ENCODE measurements around the gene ARID1B. TPM values are rescaled to one million over a fixed set of nuclear protein-coding genes. Genes with fewer than 3 reads are reported as not detected.

ARID1B gene
- total and polyA plus RNA-seq, 9 of the 15 experiments (the other 6 are each of a cell fraction or from before 2014, with no cell fraction given): 12.5 to 50.5 (median 25.8) TPM

DNA sequence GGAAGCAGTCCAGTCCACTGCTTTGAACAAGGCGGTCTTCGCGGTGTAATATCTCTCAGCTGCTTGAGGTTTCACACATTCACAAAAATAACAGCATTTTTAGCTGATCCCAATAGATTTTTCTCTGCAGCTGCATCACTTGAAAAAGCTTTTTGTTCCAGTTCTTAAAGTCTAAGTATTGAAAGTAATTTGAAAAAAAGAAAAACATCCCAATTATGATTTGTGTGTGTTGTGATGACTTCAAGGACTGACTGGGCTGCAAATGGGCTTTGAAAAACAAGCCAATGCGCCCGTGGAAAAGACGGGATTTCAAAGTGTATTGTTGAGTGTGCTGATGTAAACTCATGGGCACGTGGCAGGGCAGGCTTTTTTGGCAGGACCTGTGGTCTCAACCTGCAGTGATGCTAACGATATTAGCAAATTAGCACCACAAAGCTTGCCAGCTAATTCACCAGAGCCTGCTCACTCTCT, 395.1 kb downstream of the ARID1B start:
- intact Hi-C loops (cut with micrococcal nuclease): no loop called here
- H2AFZ ChIP-seq (ENCODE audit: low read depth, low read length): no peak overlapping the region
- no peaks in the 10 kb centered on the region for H4K20me1 ChIP-seq (replicated peaks; ENCODE audit: control insufficient read depth, insufficient read depth, low read length)
- DNase-seq (ENCODE audit: extremely low read depth in 1 of 4, low spot score in 3 of 4) (no peak), FAIRE-seq (no peak), ATAC-seq (no peak)
- H3K4me1 ChIP-seq (replicated peaks in 1 of 2; ENCODE audit: control insufficient read depth in 2 of 2, insufficient read depth in 2 of 2, low read length in 2 of 2): no peaks in the 10 kb centered on the region
- in situ Hi-C loops (cut with MboI): no loop called here
- CTCF ChIA-PET (ENCODE audit: low intra/inter-chr PET ratio): no interaction called here
- H3K9me1 ChIP-seq (ENCODE audit: control insufficient read depth, insufficient read depth, low read length): no peaks in the 10 kb centered on the region
- no peaks in the 10 kb centered on the region for H3K9me3 ChIP-seq (replicated peaks; ENCODE audit: control insufficient read depth, insufficient read depth, low read depth, low read length)
- TF ChIP-seq RBM39 (optimal IDR thresholded peaks at IDR 0.05; ENCODE audit: low read depth, low read length): no peak
- no peaks in the 10 kb centered on the region; a peak in 1 of 5 replicates for H3K27me3 ChIP-seq (ENCODE audit: control insufficient read depth in 2 of 2, insufficient read depth in 2 of 2, low read length in 2 of 2)
- no peak overlapping the region for H3K4me3 ChIP-seq
- no peaks in the 10 kb centered on the region for H3K79me2 ChIP-seq (ENCODE audit: control insufficient read depth, insufficient read depth, low read length)
- H3K27ac ChIP-seq (ENCODE audit: extremely low read depth, low read depth, low read length): no peak overlapping the region
- BruUV-seq (replicated peaks): no TSS peak
- peaks cover 16% of the 10 kb centered on the region; the same call in 2 of the 3 replicates for H3K36me3 ChIP-seq (ENCODE audit: control insufficient read depth, insufficient read depth, low read length)
- no peak overlapping the region for H3K4me2 ChIP-seq (ENCODE audit: insufficient read depth, low read length)
- WGBS (ENCODE audit: insufficient coverage, low coverage, missing lambda C conversion rate): 85% methylated on average over 8 of the region's 8 CpGs
- POLR2A ChIA-PET: interaction anchor here (0.6 to 1.1 kb wide), 3 partner anchors 9 to 481 kb away, joined by 3 read pairs; no protein-coding TSS in a partner anchor
- no peak overlapping the region for H3K9ac ChIP-seq (ENCODE audit: insufficient read depth in 1 of 2, low read depth in 2 of 2, low read length in 2 of 2)

GRCh38 chr6:157172830-157173536, 395.8 kb downstream of the ARID1B start:
- Histone ChIP-seq H3K4me2 (ENCODE audit: insufficient read depth, low read length) (no peak overlapping the region), H3K9me3 (replicated peaks; ENCODE audit: control insufficient read depth, insufficient read depth, low read depth, low read length) (no peaks in the 10 kb centered on the region), H3K27me3 (ENCODE audit: control insufficient read depth in 2 of 2, insufficient read depth in 2 of 2, low read length in 2 of 2) (no peaks in the 10 kb centered on the region; a peak in 1 of 5 replicates), H3K36me3 (ENCODE audit: control insufficient read depth, insufficient read depth, low read length) (peaks cover 9% of the 10 kb centered on the region; the same call in 2 of the 3 replicates), H3K27ac (ENCODE audit: extremely low read depth, low read depth, low read length) (no peak overlapping the region), H3K4me3 (no peak overlapping the region), H4K20me1 (replicated peaks; ENCODE audit: control insufficient read depth, insufficient read depth, low read length) (no peaks in the 10 kb centered on the region), H3K9ac (ENCODE audit: insufficient read depth in 1 of 2, low read depth in 2 of 2, low read length in 2 of 2) (no peak overlapping the region), H2AFZ (ENCODE audit: low read depth, low read length) (no peak overlapping the region), H3K9me1 (ENCODE audit: control insufficient read depth, insufficient read depth, low read length) (no peaks in the 10 kb centered on the region), H3K4me1 (replicated peaks in 1 of 2; ENCODE audit: control insufficient read depth in 2 of 2, insufficient read depth in 2 of 2, low read length in 2 of 2) (no peaks in the 10 kb centered on the region), H3K79me2 (ENCODE audit: control insufficient read depth, insufficient read depth, low read length) (no peaks in the 10 kb centered on the region)
- in situ Hi-C loops (cut with MboI): no loop called here
- FAIRE-seq (no peak), ATAC-seq (no peak), DNase-seq (ENCODE audit: extremely low read depth in 1 of 4, low spot score in 3 of 4) (no peak)
- ChIA-PET POLR2A (interaction anchor here (0.6 to 1.1 kb wide), 5 partner anchors 10 to 482 kb away, joined by 3 read pairs; no protein-coding TSS in a partner anchor), CTCF (ENCODE audit: low intra/inter-chr PET ratio) (no interaction called here)
- intact Hi-C loops (cut with micrococcal nuclease): no loop called here
- TF ChIP-seq FOXK1 (CRISPR knock-in tag; IDR thresholded peaks at IDR 0.05; ENCODE audit: borderline replicate concordance) (0 out of 2 replicates have a peak, but pooled peaks have one; percentile 35), HIVEP1 (CRISPR knock-in tag; IDR thresholded peaks at IDR 0.05) (no peak)
- no TSS peak for BruUV-seq (replicated peaks)
- 77% methylated on average over 5 of the region's 5 CpGs for WGBS (ENCODE audit: insufficient coverage, low coverage, missing lambda C conversion rate)
